ENCODE data around the gene BRF1.
A peak's percentile ranks its signal among the peaks of the same experiment; 100 is the strongest.
"Not testable (repeated sequence)": the region's sequence is repeated elsewhere in the genome, so short reads cannot be mapped to it uniquely, and the experiment has no call there.

BRF1 gene

GRCh38 chr14:105299654-105300541 is 903 bp downstream of the BRF1 start:
- peak overlapping the region; percentile 81 for H3K4me2 ChIP-seq (ENCODE audit: low read depth, low read length, poor library complexity, severe bottlenecking)
- no peaks in the 10 kb centered on the region for H3K79me2 ChIP-seq (ENCODE audit: insufficient read depth, low read length)
- no peaks in the 10 kb centered on the region for H4K20me1 ChIP-seq (ENCODE audit: low read depth, low read length)
- no peaks in the 10 kb centered on the region for H3K9me3 ChIP-seq (ENCODE audit: insufficient read depth, low read length)
- no peak overlapping the region for H3K27ac ChIP-seq (ENCODE audit: low read depth, low read length)
- H3F3A ChIP-seq (ENCODE audit: insufficient read depth) = no peaks in the 10 kb centered on the region
- peak overlapping the region; percentile 40 for H2AFZ ChIP-seq (ENCODE audit: low read depth, low read length, severe bottlenecking)
- H3K9me2 ChIP-seq (replicated peaks; ENCODE audit: insufficient read depth, low read length) = no peaks in the 10 kb centered on the region
- peak overlapping the region; percentile 58 for H3K4me3 ChIP-seq (ENCODE audit: insufficient read depth, low read length, poor library complexity, severe bottlenecking)
- no peaks in the 10 kb centered on the region for H3K27me3 ChIP-seq (ENCODE audit: low read length)
- H3K9ac ChIP-seq (ENCODE audit: low read length) = peak overlapping the region; percentile 49
- TF ChIP-seq CTCF (IDR thresholded peaks at IDR 0.05; ENCODE audit: insufficient read depth, low read length, poor library complexity, severe bottlenecking) (no peak), EZH2phosphoT487 (conservative IDR thresholded peaks at IDR 0.05; ENCODE audit: low read length) (no peak)
- no peaks in the 10 kb centered on the region for H3K36me3 ChIP-seq (ENCODE audit: low read length)

DNA sequence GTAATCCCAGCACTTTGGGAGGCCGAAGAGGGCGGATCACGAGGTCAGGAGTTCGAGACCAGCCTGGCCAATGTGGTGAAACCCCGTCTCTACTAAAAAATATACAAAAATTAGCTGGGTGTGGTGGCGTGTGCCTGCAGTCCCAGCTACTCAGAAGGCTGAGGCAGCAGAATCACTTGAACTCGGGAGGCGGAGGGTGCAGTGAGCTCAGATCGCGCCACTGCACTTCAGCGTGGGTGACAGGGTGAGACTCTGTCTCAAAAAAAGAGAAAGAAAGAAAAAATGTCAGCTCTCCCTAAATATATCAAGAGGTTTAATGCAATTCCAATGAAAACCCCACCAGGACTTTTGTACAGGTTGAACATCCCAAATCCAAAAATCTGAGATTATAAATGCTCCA is 3.5 kb downstream of the BRF1 start:
- H3K9me3 ChIP-seq (ENCODE audit: insufficient read depth, low read length); H3K4me2 ChIP-seq (ENCODE audit: low read depth, low read length, poor library complexity, severe bottlenecking); H3K79me2 ChIP-seq (ENCODE audit: insufficient read depth, low read length): not testable (repeated sequence)

DNA sequence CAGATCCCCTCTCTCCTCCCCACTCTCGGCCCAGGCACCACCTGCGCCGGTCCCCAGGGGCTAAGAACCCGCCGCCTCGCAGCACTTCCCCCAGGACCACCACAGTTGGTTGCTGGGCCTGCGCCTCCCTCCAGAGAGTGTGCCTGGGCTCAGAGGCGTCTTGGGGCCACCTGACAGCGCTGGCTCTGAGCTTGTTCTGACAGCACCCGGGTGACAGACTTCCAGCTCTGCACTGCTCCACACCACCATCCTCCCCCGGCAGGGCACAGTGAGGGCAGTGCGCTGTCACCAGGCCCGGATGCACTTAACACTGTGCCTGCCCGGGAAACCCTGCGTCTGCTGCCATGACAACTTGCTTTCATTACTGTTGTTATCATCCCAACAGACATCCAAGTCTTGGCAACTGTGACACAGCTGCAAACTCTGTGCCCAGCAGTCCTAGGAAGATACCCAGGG is 6.6 kb downstream of the BRF1 start:
- no peak overlapping the region for H3K4me2 ChIP-seq (ENCODE audit: low read depth, low read length, poor library complexity, severe bottlenecking)
- no peaks in the 10 kb centered on the region for H3K36me3 ChIP-seq (ENCODE audit: low read length)
- H4K20me1 ChIP-seq (ENCODE audit: low read depth, low read length) = no peaks in the 10 kb centered on the region
- no peak for TF ChIP-seq EZH2phosphoT487 (conservative IDR thresholded peaks at IDR 0.05; ENCODE audit: low read length)
- TF ChIP-seq CTCF (IDR thresholded peaks at IDR 0.05; ENCODE audit: insufficient read depth, low read length, poor library complexity, severe bottlenecking) = no peak
- no peak overlapping the region for H3K27ac ChIP-seq (ENCODE audit: low read depth, low read length)
- no peaks in the 10 kb centered on the region for H3F3A ChIP-seq (ENCODE audit: insufficient read depth)
- H3K79me2 ChIP-seq (ENCODE audit: insufficient read depth, low read length) = no peaks in the 10 kb centered on the region
- no peaks in the 10 kb centered on the region for H3K9me3 ChIP-seq (ENCODE audit: insufficient read depth, low read length)
- H2AFZ ChIP-seq (ENCODE audit: low read depth, low read length, severe bottlenecking) = no peak overlapping the region
- H3K27me3 ChIP-seq (ENCODE audit: low read length) = no peaks in the 10 kb centered on the region
- no peaks in the 10 kb centered on the region for H3K9me2 ChIP-seq (replicated peaks; ENCODE audit: insufficient read depth, low read length)
- no peak overlapping the region for H3K4me3 ChIP-seq (ENCODE audit: insufficient read depth, low read length, poor library complexity, severe bottlenecking)
- H3K9ac ChIP-seq (ENCODE audit: low read length) = no peak overlapping the region

More for the DNA sequence above, 3.5 kb downstream of the BRF1 start:
- H2AFZ ChIP-seq (ENCODE audit: low read depth, low read length, severe bottlenecking); H3F3A ChIP-seq (ENCODE audit: insufficient read depth); H4K20me1 ChIP-seq (ENCODE audit: low read depth, low read length); H3K27me3 ChIP-seq (ENCODE audit: low read length); H3K36me3 ChIP-seq (ENCODE audit: low read length); H3K27ac ChIP-seq (ENCODE audit: low read depth, low read length); H3K9me2 ChIP-seq (replicated peaks; ENCODE audit: insufficient read depth, low read length); H3K4me3 ChIP-seq (ENCODE audit: insufficient read depth, low read length, poor library complexity, severe bottlenecking); H3K9ac ChIP-seq (ENCODE audit: low read length): not testable (repeated sequence)

Measured in SU-DHL-6 (cell line).